T47D (cell line): ENCODE results near the gene VSIG8.
A peak's percentile ranks its signal among the peaks of the same experiment; 100 is the strongest.
"Not testable (repeated sequence)": the region's sequence is repeated elsewhere in the genome, so short reads cannot be mapped to it uniquely, and the experiment has no call there.

Experiments
- DNase-seq, 2 experiments: peaks; one replicate each; pipeline versions ENCODE4 v3.0.0 to v3.0.0-alpha.2; 2011 to 2012; ENCODE audit warnings: low read depth in 1 of 2, low spot score in 1 of 2
- JUND ChIP-seq: IDR thresholded peaks from 2 replicates; pipeline ENCODE4 v1.6.1; 2012; ENCODE audit warnings: low read depth
- in situ Hi-C: cut with HindIII; loops from 2 replicates; pipeline ENCODE4 v1.10.0; 2016; ENCODE audit warnings: low sequenced_read_pairs, low pct_unique_long_range_greater_than_20kb

Gene VSIG8

DNA sequence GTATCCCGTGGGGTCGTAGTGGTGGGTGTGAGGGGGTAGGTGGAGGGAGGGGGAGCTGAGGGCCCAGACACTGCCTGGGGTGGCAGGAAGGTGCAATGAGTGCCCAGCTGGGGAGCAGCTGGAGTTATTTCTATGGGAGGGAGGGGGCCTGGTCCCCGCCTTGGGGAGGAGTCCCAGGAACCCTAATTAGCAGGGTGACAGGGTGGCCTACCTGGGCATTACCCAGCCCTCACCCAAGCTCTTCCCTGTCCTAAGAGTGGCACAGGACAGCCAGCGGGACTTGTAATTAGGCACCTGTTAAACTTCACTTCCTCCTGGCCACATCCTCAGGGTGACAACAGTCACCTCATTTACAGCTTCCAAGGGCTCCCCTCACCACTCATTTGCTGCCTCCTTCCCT, at the start of gene VSIG8:
TSS of gene VSIG8 (minus strand) at position 101 of the 400 bp plus-strand sequence. CDS start 136 bp downstream, outside the sequence.
- TF ChIP-seq JUND: no peak
- DNase-seq: no peak
- in situ Hi-C loops: no loop called here

DNA sequence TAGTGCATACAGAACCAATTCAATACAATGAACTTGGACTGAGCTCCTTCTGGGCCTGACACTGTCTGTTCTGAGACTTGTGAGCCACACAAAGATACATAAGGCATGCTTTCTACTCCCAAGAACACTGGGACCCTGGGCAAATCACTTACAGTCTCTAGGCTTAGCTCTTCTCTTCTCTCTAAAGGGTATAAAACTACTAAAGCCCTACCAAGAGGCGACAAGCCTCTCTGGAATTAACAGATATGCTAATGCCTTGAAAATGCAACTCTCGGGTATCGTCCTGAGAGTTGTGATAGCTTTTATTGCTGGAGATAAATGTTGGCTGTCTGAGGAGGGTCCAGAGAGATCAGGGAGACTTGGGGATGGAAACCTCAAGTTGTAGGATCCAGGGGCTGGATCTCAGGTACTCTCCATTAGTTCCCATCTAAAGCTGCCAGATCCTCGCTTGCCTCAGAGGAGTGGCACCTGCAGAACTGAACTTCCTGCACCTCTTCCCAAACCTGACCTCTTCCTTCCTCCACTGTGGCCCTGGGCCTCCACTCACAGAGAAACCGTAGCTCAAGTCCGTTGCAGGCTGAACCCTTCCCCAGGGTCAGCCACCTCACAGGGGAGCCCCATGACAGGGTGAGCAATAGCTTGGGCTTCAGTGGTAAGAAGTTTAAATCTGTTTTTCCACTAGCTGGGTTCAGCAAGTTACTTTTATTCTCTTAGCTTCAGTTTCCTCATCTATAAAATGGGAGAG, 49.0 kb upstream of the VSIG8 start:
- in situ Hi-C loops: no loop called here
- no peak for DNase-seq
- no peak for TF ChIP-seq JUND

DNA sequence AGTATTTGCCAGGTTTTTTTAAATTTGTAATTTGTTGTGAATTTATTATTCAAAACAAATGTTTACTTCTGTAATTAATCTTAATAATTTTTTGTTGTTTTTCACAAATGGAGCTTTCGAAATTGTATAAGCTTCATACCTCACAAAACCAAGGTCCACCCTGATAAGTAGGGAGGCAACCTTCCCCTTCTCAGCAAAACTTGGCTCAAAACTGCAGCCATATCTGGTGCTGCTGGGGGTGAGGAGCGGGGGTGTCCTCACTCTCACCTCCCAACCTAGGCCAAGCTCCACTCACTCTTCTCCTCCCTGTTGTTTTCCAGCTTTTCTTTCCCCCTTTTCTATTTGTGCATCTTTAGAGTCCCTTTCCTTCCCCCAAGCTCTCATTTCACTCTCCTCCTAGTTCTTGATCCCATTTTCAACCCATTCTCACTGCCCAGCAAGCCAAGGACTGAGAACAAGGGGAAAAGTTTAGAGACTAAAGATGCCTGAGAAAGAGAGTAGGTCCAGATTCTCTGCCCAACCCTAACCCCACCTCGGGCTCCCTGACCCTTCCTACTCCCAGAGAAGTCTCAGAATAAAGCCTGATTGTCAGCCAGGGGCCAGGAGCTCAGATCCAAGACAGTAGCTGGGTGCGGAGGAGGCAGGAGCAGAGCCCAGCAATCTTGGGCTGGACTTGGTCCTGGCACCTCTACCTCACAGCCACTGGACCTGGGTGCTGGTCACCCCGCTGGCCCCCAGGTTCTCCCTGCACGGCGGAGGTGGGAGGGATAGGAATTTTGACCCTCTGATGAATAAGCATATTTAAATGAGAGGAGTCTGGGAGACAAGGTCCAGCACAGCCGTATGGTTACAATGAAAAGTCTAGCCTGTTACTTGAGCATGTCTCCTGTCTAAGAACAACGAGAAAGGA, 45.8 kb upstream of the VSIG8 start:
- in situ Hi-C loops: no loop called here
- no peak for TF ChIP-seq JUND
- DNase-seq: no peak

DNA sequence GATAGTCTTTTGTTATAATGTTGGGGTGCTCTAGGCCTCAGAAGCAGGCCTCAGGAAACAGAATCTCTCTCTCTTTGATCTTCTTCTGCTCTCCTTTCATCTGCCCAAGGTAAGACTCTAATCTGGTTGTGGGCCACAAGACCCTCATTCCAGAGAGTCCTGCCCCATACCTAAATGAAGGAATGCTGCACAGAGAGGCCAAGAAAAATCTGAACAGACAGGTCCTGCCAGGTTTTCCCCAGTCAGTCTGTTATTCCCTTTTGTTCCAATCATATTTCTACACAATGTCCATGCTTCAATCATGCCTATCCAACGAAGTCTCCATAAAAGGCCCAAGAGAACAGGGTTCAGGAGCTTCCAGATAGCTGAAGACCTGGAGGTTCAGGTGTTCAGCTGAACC, 44.5 kb upstream of the VSIG8 start:
- no peak for TF ChIP-seq JUND
- peak in 1 of 2 experiments; percentile 53 for DNase-seq
- in situ Hi-C loops: no loop called here

GRCh38 chr1:159904036-159904435, 41.6 kb upstream of the VSIG8 start:
- DNase-seq, in situ Hi-C loops: not testable (repeated sequence)

DNA sequence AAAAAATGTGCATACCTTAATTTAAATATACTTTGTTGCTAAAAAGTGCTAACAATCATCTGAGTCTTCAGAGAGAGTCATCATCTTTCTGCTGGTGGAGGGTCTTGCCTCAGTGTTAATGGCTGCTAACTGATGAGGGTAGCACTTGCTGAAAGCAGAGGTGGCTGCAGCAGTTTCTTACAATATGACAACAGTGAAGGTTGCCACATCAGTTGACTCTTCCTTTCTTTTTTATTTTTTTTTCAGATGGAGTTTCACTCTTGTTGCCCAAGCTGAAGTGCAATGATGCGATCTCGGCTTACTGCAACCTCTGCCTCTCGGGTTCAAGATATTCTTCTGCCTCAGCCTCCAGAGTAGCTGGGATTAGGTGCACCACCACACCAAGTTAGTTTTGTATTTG, 40.1 kb upstream of the VSIG8 start:
- DNase-seq: no peak
- in situ Hi-C loops: no loop called here
- TF ChIP-seq JUND: no peak

DNA sequence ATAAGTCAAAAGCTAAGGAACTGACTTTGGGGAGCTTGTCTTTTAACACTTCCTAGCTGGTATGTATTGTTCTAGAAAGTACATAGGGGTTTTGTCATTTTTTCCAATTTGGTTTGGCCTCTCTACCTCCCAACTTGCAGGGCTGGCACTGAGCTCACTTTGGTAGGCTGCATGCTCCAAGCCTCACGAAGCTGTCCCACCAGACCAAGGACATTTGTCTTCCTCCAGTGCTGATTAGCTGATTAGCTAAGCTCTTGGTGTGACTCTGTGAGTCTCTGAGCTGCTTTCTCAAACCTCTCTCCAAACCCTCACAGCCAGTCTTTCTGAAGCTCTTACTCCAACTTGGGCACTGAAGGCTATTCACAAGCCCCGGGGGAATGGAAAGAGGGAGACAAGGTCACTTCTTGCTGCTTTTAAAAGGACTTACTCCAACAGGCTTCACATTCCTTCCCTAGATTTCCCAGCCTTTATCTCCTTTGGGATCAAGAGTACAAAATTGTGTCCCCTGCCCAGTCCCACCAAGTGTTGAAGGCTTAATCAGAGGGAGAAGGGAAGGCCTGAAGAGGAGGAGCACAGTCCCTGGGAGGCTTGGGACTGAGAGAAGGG, 38.4 kb upstream of the VSIG8 start:
- DNase-seq: peak in 1 of 2 experiments; percentile 82
- in situ Hi-C loops: no loop called here
- TF ChIP-seq JUND: no peak

DNA sequence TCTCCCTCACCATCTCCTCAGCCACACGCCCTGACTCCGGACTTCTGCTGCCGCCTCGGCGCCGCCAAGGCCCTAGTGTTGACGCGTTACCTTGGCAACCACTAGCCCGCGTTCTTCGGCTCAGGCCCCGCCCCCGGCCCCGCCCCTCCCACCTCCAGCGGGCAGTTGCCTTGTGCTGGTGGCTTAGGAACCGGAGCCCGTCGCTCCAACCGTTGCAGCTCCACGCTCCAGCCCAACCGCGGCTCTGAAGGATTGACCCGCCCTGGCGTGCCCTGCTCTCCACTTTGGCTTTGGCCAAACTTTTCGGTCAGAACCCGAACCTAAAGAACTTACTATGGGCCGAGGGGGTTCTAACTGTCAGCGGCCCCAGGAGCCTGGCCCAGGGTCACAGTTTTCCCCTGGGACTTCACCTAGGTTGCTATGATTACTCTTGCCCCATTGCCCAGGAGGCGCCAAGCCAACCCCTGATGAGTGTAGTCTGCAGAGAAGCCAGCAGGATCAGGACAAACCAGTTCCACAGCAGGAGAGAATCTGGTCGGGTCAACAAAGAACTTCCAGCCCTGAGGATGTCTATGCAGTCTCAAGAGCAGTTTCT, 37.7 kb upstream of the VSIG8 start, which contains the start of gene CFAP45:
TSS of gene CFAP45 (minus strand) at position 80 of the 595 bp plus-strand sequence. CDS start at position 13, 67 bp downstream.
- DNase-seq: peak; percentile 96 to 99
- in situ Hi-C loops: no loop called here
- peak; percentile 84 for TF ChIP-seq JUND

- not testable (repeated sequence) for DNase-seq
- in situ Hi-C loops: loop anchor here (25.0 kb wide), 1 partner anchor 112 kb away; the partner anchor contains the start of gene DUSP23
These were observed 37.2 kb upstream of the VSIG8 start for GRCh38 chr1:159899634-159900033.

- in situ Hi-C loops: loop anchor here (25.0 kb wide), 1 partner anchor 111 kb away; the partner anchor contains the start of gene DUSP23
- TF ChIP-seq JUND: no peak
- no peak for DNase-seq
These were observed 36.1 kb upstream of the VSIG8 start for GRCh38 chr1:159898527-159898926.

DNA sequence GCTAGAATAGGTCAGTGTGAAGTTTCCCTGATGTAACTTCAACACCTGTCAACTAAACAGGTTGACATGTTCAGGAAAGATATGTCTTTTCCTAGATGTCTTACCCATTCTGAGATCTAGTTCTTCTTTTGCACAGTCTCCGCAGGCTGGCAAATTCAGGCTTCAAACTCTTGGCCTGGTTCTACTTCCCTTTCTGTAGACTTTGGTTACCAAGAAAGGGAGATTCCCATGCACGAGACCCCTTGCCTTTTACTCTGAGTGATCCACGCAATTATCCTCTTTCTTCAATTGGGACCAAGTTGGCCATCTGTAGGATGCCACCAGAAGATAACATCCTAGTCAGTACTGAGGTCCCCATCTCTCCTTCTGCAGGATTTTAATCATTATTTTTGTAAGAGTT, 35.5 kb upstream of the VSIG8 start:
- no peak for DNase-seq
- no peak for TF ChIP-seq JUND
- in situ Hi-C loops: loop anchor here (25.0 kb wide), 1 partner anchor 111 kb away; the partner anchor contains the start of gene DUSP23

GRCh38 chr1:159896546-159896930, 34.1 kb upstream of the VSIG8 start:
- no peak for DNase-seq
- TF ChIP-seq JUND: no peak
- in situ Hi-C loops: loop anchor here (25.0 kb wide), 1 partner anchor 109 kb away; the partner anchor contains the start of gene DUSP23
